Right lobe of liver (tissue), 6 donors: ENCODE measurements around the gene DSCAM. TPM values are rescaled to one million over a fixed set of nuclear protein-coding genes. Genes with fewer than 3 reads are reported as not detected.

Experiments used
- ATAC-seq, 4 donors: fragments of 200-7000 bp; cut with Tn5 transposase; one replicate each; pipeline ENCODE4 v1.9.1; 2020; ENCODE audit warnings: mild to moderate bottlenecking in 4 of 4, moderate library complexity in 4 of 4
- DNase-seq, 3 donors: peaks; one replicate each; pipeline ENCODE4 v3.0.0-alpha.2; 2020
- H3K27ac ChIP-seq, 3 donors: fragments of 200-600 bp; one replicate each; pipeline ENCODE4 v1.8.0; 2022
- H3K27me3 ChIP-seq, 2 donors: fragments of 200-600 bp; one replicate each; pipeline ENCODE4 v1.8.0; 2022
- H3K36me3 ChIP-seq, 4 donors: fragments of 200-600 bp; sonication (generic) in 1 of 4; one replicate each; pipeline versions ENCODE4 v1.5.1 to v1.8.0; 2017 to 2022; ENCODE audit warnings: control low read depth in 1 of 4
- H3K4me1 ChIP-seq, 4 donors: fragments of 200-600 bp; sonication (generic) in 1 of 4; one replicate each; pipeline versions ENCODE4 v1.5.1 to v1.8.0; 2017 to 2022; ENCODE audit warnings: control low read depth in 1 of 4
- H3K4me3 ChIP-seq, 3 donors: fragments of 200-600 bp; one replicate each; pipeline ENCODE4 v1.8.0; 2022
- H3K9me3 ChIP-seq, 4 donors: fragments of 200-600 bp; sonication (generic) in 1 of 4; one replicate each; pipeline versions ENCODE4 v1.5.1 to v1.8.0; 2017 to 2022; ENCODE audit warnings: control low read depth in 1 of 4
- CTCF ChIP-seq, 4 donors: fragments of 200-600 bp in 3 of 4; fragments of 450-650 bp in 1 of 4; IDR thresholded peaks; one replicate each; pipeline versions ENCODE4 v1.5.1 to v1.8.0; 2016 to 2022; ENCODE audit warnings: antibody characterized with exemption in 4 of 4, mild to moderate bottlenecking in 2 of 4
- POLR2A ChIP-seq: fragments of 450-650 bp; IDR thresholded peaks from one replicate; pipeline ENCODE4 v1.6.1; 2017; ENCODE audit warnings: antibody characterized with exemption, mild to moderate bottlenecking
- WGBS: methylation state at CpG from one replicate; pipeline ENCODE4 v1.1.6; 2018; ENCODE audit warnings: low coverage, low lambda C conversion rate; ENCODE audit not compliant: insufficient coverage; ENCODE audit errors: missing lambda C conversion rate; 5-methylcytosine and 5-hydroxymethylcytosine counted together
- intact Hi-C, 2 donors: fragments of 100-400 bp; cut with DNase I; formaldehyde crosslinking; loops; one replicate each; pipeline versions ENCODE4 v1.11.2 to v1.14.1; 2022
- microRNA-seq, 2 donors: library from miRNA; unstranded; fragments of <30 nt; microRNA quantifications; one replicate each; pipeline ENCODE4, GENCODE V29; 2019 to 2020
- small RNA-seq, 2 experiments: library from RNA; depleted of rRNA; stranded (forward); fragments of <200 nt; gene quantifications; one replicate each; pipeline ENCODE3, GENCODE V24; 2016
- total RNA-seq, 6 experiments: library from RNA; depleted of rRNA in 2 of 6; stranded (reverse); fragments of >200 nt in 2 of 6; fragmentation: NEBNext Ultra II Directional in 3 of 6; extraction: Animal tissue kit (Norgen Biotek cat#: 25700) in 3 of 6; gene quantifications; one replicate each; pipeline versions ENCODE4 v1.1.0 to v1.2.4, GENCODE V29; 2016 to 2023
- donor health status: DM: no; HTN: yes; CAD: no.
- donor health status: DM: no; HTN: no; CAD: no.
- donor health status: DM: no; HTN: no; CAD: no.
- donor health status: DM: no; HTN: yes; CAD: no.
- donor health status: DM: no; HTN: yes; CAD: no.

The DSCAM gene
- total RNA-seq, 6 experiments from 2014 or later, result 0.04 to 0.16 (median 0.06) TPM; not detected in 2

- Histone ChIP-seq H3K27me3 (no peaks in the 10 kb centered on the region), H3K4me3 (no peak overlapping the region), H3K9me3 (peaks cover 0 to 4% (median 0%) of the 10 kb centered on the region in 4 donors), H3K27ac (no peak overlapping the region), H3K36me3 (no peaks in the 10 kb centered on the region), H3K4me1 (no peaks in the 10 kb centered on the region)
- DNase-seq (no peak), ATAC-seq (no peak)
- WGBS, result 80% methylated on average over 1 of the region's 1 CpG
- TF ChIP-seq POLR2A, result no peak
- intact Hi-C loops, result no loop called here
These were observed 881.9 kb downstream of the DSCAM start for GRCh38 chr21:39965026-39965425.

- no peak overlapping the region for H3K4me3 ChIP-seq
- no peaks in the 10 kb centered on the region for H3K4me1 ChIP-seq
- ATAC-seq, result no peak
- intact Hi-C loops, result no loop called here
- TF ChIP-seq POLR2A (no peak), CTCF (IDR thresholded peaks at IDR 0.05) (no peak)
- no peaks in the 10 kb centered on the region for H3K27me3 ChIP-seq
- H3K36me3 ChIP-seq, result no peaks in the 10 kb centered on the region
- WGBS, result 62% methylated on average over 1 of the region's 1 CpG
- H3K9me3 ChIP-seq, result peaks cover 0 to 4% (median 0%) of the 10 kb centered on the region in 4 donors
- H3K27ac ChIP-seq, result no peak overlapping the region
- DNase-seq, result no peak
These were observed 885.7 kb downstream of the DSCAM start for GRCh38 chr21:39961251-39961650.

Small RNA genes within 50 kb of the gene (microRNA-seq; reads per million reads assigned to microRNA genes)
- 0 reads per million in 2 donors for gene MIR4760

Small RNA genes within 50 kb of the gene (small RNA-seq; reads per million reads assigned to genes)
- 0 reads per million in 2 experiments for gene MIR4760
- 0 reads per million in 2 experiments for gene RF00432
